ENCODE results near the gene NMRK2.

Gene NMRK2

GRCh38 chr19:3904233-3904632, 28.6 kb upstream of the NMRK2 start:
- Histone ChIP-seq H3K27ac (ENCODE audit: low read length) (no peak overlapping the region), H3K9me3 (ENCODE audit: control insufficient read depth, insufficient read depth, low read length) (no peaks in the 10 kb centered on the region), H3K4me3 (ENCODE audit: low read length) (no peak overlapping the region), H3K27me3 (ENCODE audit: control insufficient read depth, insufficient read depth, low read length) (no peaks in the 10 kb centered on the region), H3K4me1 (ENCODE audit: control insufficient read depth, insufficient read depth, low read length) (no peaks in the 10 kb centered on the region; the same call in 1 of the 2 replicates), H3K36me3 (ENCODE audit: control insufficient read depth, insufficient read depth, low read length) (peaks cover 12% of the 10 kb centered on the region)
- no CpG with 5 or more reads among the region's 8 CpGs for WGBS (ENCODE audit: insufficient coverage, insufficient read length)
- DNase-seq (ENCODE audit: low read depth, low spot score), result no peak

DNA sequence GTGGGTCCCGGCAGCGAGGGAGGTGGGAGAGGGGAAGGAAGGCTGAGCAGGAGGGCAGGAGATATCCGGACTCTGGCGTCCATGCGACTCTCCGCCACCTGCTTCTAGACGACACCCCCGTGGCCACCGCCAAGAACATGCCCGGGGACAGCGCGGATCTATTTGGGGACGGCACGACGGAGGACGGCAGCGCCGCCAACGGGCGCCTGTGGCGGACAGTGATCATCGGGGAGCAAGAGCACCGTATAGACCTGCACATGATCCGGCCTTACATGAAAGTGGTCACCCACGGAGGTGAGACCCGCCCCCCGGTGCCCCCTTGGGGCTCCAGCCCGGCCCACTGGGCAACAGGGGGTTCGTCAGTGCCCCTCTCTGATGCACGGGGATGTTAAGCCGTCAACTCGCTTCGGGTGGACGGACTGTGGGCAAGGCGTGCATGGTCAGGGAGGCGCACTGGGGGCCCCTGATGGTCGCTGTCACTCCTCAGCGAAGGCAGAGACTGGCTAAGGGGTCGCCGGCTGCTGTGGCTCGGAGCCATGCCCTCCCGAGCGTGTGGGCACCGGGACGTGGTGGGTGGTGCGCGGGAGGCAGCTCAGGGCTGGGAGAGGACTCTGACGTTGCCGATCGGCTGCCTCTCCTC, 25.1 kb upstream of the NMRK2 start:
- H3K9me3 ChIP-seq (ENCODE audit: control insufficient read depth, insufficient read depth, low read length), result no peaks in the 10 kb centered on the region
- H3K4me3 ChIP-seq (ENCODE audit: low read length), result no peak overlapping the region
- no peak for DNase-seq (ENCODE audit: low read depth, low spot score)
- H3K27ac ChIP-seq (ENCODE audit: low read length), result no peak overlapping the region
- H3K4me1 ChIP-seq (ENCODE audit: control insufficient read depth, insufficient read depth, low read length), result no peaks in the 10 kb centered on the region
- H3K36me3 ChIP-seq (ENCODE audit: control insufficient read depth, insufficient read depth, low read length), result peaks cover 24% of the 10 kb centered on the region
- WGBS (ENCODE audit: insufficient coverage, insufficient read length), result no CpG with 5 or more reads among the region's 50 CpGs
- H3K27me3 ChIP-seq (ENCODE audit: control insufficient read depth, insufficient read depth, low read length), result no peaks in the 10 kb centered on the region

GRCh38 chr19:3908266-3909054, 24.4 kb upstream of the NMRK2 start:
- Histone ChIP-seq H3K27me3 (ENCODE audit: control insufficient read depth, insufficient read depth, low read length) (no peaks in the 10 kb centered on the region), H3K4me1 (ENCODE audit: control insufficient read depth, insufficient read depth, low read length) (no peaks in the 10 kb centered on the region), H3K4me3 (ENCODE audit: low read length) (no peak overlapping the region), H3K27ac (ENCODE audit: low read length) (no peak overlapping the region), H3K36me3 (ENCODE audit: control insufficient read depth, insufficient read depth, low read length) (peaks cover 24% of the 10 kb centered on the region), H3K9me3 (ENCODE audit: control insufficient read depth, insufficient read depth, low read length) (no peaks in the 10 kb centered on the region)
- 83% methylated on average over 1 of the region's 14 CpGs for WGBS (ENCODE audit: insufficient coverage, insufficient read length)
- DNase-seq (ENCODE audit: low read depth, low spot score), result no peak

- H3K4me3 ChIP-seq (ENCODE audit: low read length), result no peak overlapping the region
- peaks cover 23% of the 10 kb centered on the region for H3K36me3 ChIP-seq (ENCODE audit: control insufficient read depth, insufficient read depth, low read length)
- H3K9me3 ChIP-seq (ENCODE audit: control insufficient read depth, insufficient read depth, low read length), result no peaks in the 10 kb centered on the region
- no peak overlapping the region for H3K27ac ChIP-seq (ENCODE audit: low read length)
- no peak for DNase-seq (ENCODE audit: low read depth, low spot score)
- no CpG with 5 or more reads among the region's 1 CpG for WGBS (ENCODE audit: insufficient coverage, insufficient read length)
- H3K4me1 ChIP-seq (ENCODE audit: control insufficient read depth, insufficient read depth, low read length), result no peaks in the 10 kb centered on the region
- no peaks in the 10 kb centered on the region for H3K27me3 ChIP-seq (ENCODE audit: control insufficient read depth, insufficient read depth, low read length)
Measured at GRCh38 chr19:3910105-3910504, 22.8 kb upstream of the NMRK2 start.

GRCh38 chr19:3914199-3914598, 18.7 kb upstream of the NMRK2 start:
- Histone ChIP-seq H3K27me3 (ENCODE audit: control insufficient read depth, insufficient read depth, low read length) (no peaks in the 10 kb centered on the region), H3K36me3 (ENCODE audit: control insufficient read depth, insufficient read depth, low read length) (peaks cover 18% of the 10 kb centered on the region), H3K4me1 (ENCODE audit: control insufficient read depth, insufficient read depth, low read length) (no peaks in the 10 kb centered on the region), H3K4me3 (ENCODE audit: low read length) (no peak overlapping the region), H3K27ac (ENCODE audit: low read length) (no peak overlapping the region), H3K9me3 (ENCODE audit: control insufficient read depth, insufficient read depth, low read length) (no peaks in the 10 kb centered on the region)
- no CpG with 5 or more reads among the region's 9 CpGs for WGBS (ENCODE audit: insufficient coverage, insufficient read length)
- no peak for DNase-seq (ENCODE audit: low read depth, low spot score)

DNA sequence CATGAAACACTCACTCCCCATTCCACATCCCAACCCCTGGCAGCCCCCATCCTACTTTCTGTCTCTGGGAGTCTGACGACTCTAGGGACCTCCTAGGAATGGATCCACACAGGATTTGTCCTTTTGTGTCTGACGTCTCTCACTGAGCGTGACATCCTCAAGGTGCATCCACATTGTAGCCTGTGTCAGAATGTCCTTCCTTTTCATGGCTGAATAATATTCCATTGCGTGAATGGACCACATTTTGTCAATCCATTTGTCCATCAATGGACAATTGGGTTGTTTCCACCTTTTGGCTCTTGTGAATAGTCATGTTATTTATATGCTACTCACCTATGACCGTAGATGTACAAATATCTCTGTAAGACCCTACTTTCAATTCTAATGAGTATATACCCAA, 16.8 kb upstream of the NMRK2 start:
- H3K27ac ChIP-seq (ENCODE audit: low read length), result no peak overlapping the region
- no CpG with 5 or more reads among the region's 5 CpGs for WGBS (ENCODE audit: insufficient coverage, insufficient read length)
- no peak overlapping the region for H3K4me3 ChIP-seq (ENCODE audit: low read length)
- peaks cover 11% of the 10 kb centered on the region for H3K36me3 ChIP-seq (ENCODE audit: control insufficient read depth, insufficient read depth, low read length)
- DNase-seq (ENCODE audit: low read depth, low spot score), result no peak
- peaks cover 3% of the 10 kb centered on the region; the same call in 1 of the 2 replicates for H3K9me3 ChIP-seq (ENCODE audit: control insufficient read depth, insufficient read depth, low read length)
- no peaks in the 10 kb centered on the region; the same call in 1 of the 2 replicates for H3K27me3 ChIP-seq (ENCODE audit: control insufficient read depth, insufficient read depth, low read length)
- H3K4me1 ChIP-seq (ENCODE audit: control insufficient read depth, insufficient read depth, low read length), result no peaks in the 10 kb centered on the region

GRCh38 chr19:3919793-3920192, 13.1 kb upstream of the NMRK2 start:
- no peak overlapping the region for H3K27ac ChIP-seq (ENCODE audit: low read length)
- H3K9me3 ChIP-seq (ENCODE audit: control insufficient read depth, insufficient read depth, low read length), result peaks cover 3% of the 10 kb centered on the region; the same call in 1 of the 2 replicates
- H3K4me3 ChIP-seq (ENCODE audit: low read length), result no peak overlapping the region
- H3K4me1 ChIP-seq (ENCODE audit: control insufficient read depth, insufficient read depth, low read length), result no peaks in the 10 kb centered on the region
- no peaks in the 10 kb centered on the region; the same call in 1 of the 2 replicates for H3K27me3 ChIP-seq (ENCODE audit: control insufficient read depth, insufficient read depth, low read length)
- no CpG with 5 or more reads among the region's 8 CpGs for WGBS (ENCODE audit: insufficient coverage, insufficient read length)
- DNase-seq (ENCODE audit: low read depth, low spot score), result no peak
- peaks cover 18% of the 10 kb centered on the region for H3K36me3 ChIP-seq (ENCODE audit: control insufficient read depth, insufficient read depth, low read length)

GRCh38 chr19:3923096-3923758, 9.6 kb upstream of the NMRK2 start:
- Histone ChIP-seq H3K4me3 (ENCODE audit: low read length) (no peak overlapping the region), H3K36me3 (ENCODE audit: control insufficient read depth, insufficient read depth, low read length) (peaks cover 16% of the 10 kb centered on the region), H3K27ac (ENCODE audit: low read length) (no peak overlapping the region), H3K9me3 (ENCODE audit: control insufficient read depth, insufficient read depth, low read length) (peaks cover 3% of the 10 kb centered on the region; the same call in 1 of the 2 replicates), H3K4me1 (ENCODE audit: control insufficient read depth, insufficient read depth, low read length) (no peaks in the 10 kb centered on the region), H3K27me3 (ENCODE audit: control insufficient read depth, insufficient read depth, low read length) (no peaks in the 10 kb centered on the region; the same call in 1 of the 2 replicates)
- DNase-seq (ENCODE audit: low read depth, low spot score), result no peak

DNA sequence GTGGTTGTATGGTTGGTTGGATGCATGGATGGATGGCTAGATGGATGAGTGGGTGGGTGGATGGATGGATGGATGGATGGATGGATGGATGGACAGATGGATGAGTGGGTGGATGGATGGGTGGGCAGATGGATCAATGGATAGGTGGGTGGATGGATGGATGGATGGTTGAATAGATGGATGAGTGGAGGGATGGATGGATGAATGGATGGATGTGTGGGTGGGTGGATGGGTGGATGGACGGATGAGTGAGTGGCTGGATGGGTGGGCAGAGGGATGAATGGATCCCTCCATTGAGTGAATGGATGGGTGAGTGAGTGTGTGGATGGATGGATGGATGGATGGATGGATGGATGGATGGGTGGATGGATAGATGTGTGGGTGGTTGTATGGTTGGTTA, 9.0 kb upstream of the NMRK2 start:
- peaks cover 3% of the 10 kb centered on the region; the same call in 1 of the 2 replicates for H3K9me3 ChIP-seq (ENCODE audit: control insufficient read depth, insufficient read depth, low read length)
- no CpG with 5 or more reads among the region's 1 CpG for WGBS (ENCODE audit: insufficient coverage, insufficient read length)
- no peaks in the 10 kb centered on the region; the same call in 1 of the 2 replicates for H3K27me3 ChIP-seq (ENCODE audit: control insufficient read depth, insufficient read depth, low read length)
- no peak overlapping the region for H3K4me3 ChIP-seq (ENCODE audit: low read length)
- H3K4me1 ChIP-seq (ENCODE audit: control insufficient read depth, insufficient read depth, low read length), result no peaks in the 10 kb centered on the region
- DNase-seq (ENCODE audit: low read depth, low spot score), result no peak
- H3K36me3 ChIP-seq (ENCODE audit: control insufficient read depth, insufficient read depth, low read length), result peaks cover 16% of the 10 kb centered on the region
- H3K27ac ChIP-seq (ENCODE audit: low read length), result no peak overlapping the region

- Histone ChIP-seq H3K4me1 (ENCODE audit: control insufficient read depth, insufficient read depth, low read length) (no peaks in the 10 kb centered on the region; the same call in 1 of the 2 replicates), H3K27ac (ENCODE audit: low read length) (no peak overlapping the region), H3K4me3 (ENCODE audit: low read length) (no peak overlapping the region), H3K27me3 (ENCODE audit: control insufficient read depth, insufficient read depth, low read length) (no peaks in the 10 kb centered on the region), H3K36me3 (ENCODE audit: control insufficient read depth, insufficient read depth, low read length) (no peaks in the 10 kb centered on the region), H3K9me3 (ENCODE audit: control insufficient read depth, insufficient read depth, low read length) (no peaks in the 10 kb centered on the region)
- DNase-seq (ENCODE audit: low read depth, low spot score), result no peak
- no CpG with 5 or more reads among the region's 8 CpGs for WGBS (ENCODE audit: insufficient coverage, insufficient read length)
Measured at GRCh38 chr19:3931041-3931440, 1.8 kb upstream of the NMRK2 start.
